Ectodermal cell (in vitro differentiated cells): ENCODE data around the gene ZCCHC24.

Experiments
- H3K27ac ChIP-seq: 2 replicates; pipeline ENCODE4 v1.7.0; 2013; ENCODE audit warnings: mild to moderate bottlenecking, low read depth, low read length; ENCODE audit not compliant: insufficient read depth, poor library complexity, severe bottlenecking
- H3K27me3 ChIP-seq: 2 replicates; pipeline ENCODE4 v1.7.0; 2013; ENCODE audit warnings: mild to moderate bottlenecking, low read length; ENCODE audit not compliant: insufficient read depth, control insufficient read depth, poor library complexity, severe bottlenecking
- H3K36me3 ChIP-seq: one replicate; pipeline ENCODE4 v1.7.0; 2013; ENCODE audit warnings: low read length; ENCODE audit not compliant: control insufficient read depth, insufficient read depth
- H3K4me1 ChIP-seq: one replicate; pipeline ENCODE4 v1.7.0; 2013; ENCODE audit warnings: low read length; ENCODE audit not compliant: control insufficient read depth, insufficient read depth
- H3K4me3 ChIP-seq: 2 replicates; pipeline ENCODE4 v1.7.0; 2013; ENCODE audit warnings: low read depth, low read length, control low read depth; ENCODE audit not compliant: insufficient read depth
- H3K9me3 ChIP-seq: 2 replicates; pipeline ENCODE4 v1.7.0; 2013; ENCODE audit warnings: mild to moderate bottlenecking, low read length, moderate library complexity; ENCODE audit not compliant: control insufficient read depth
- WGBS, 2 experiments: methylation state at CpG; one replicate each; pipeline ENCODE4 v1.1.7; 2013; ENCODE audit warnings: missing lambda C conversion rate in 2 of 2; 5-methylcytosine and 5-hydroxymethylcytosine counted together

ZCCHC24 gene

GRCh38 chr10:79438699-79439085 is 6.7 kb downstream of the ZCCHC24 start:
- H3K4me1 ChIP-seq = peaks cover 19% of the 10 kb centered on the region
- no peaks in the 10 kb centered on the region for H3K9me3 ChIP-seq
- no peak overlapping the region for H3K27ac ChIP-seq
- 89 to 90% methylated on average over 3 of the region's 3 CpGs for WGBS, 2 experiments
- peaks cover 3% of the 10 kb centered on the region for H3K27me3 ChIP-seq
- no peak overlapping the region for H3K4me3 ChIP-seq
- H3K36me3 ChIP-seq = no peaks in the 10 kb centered on the region

DNA sequence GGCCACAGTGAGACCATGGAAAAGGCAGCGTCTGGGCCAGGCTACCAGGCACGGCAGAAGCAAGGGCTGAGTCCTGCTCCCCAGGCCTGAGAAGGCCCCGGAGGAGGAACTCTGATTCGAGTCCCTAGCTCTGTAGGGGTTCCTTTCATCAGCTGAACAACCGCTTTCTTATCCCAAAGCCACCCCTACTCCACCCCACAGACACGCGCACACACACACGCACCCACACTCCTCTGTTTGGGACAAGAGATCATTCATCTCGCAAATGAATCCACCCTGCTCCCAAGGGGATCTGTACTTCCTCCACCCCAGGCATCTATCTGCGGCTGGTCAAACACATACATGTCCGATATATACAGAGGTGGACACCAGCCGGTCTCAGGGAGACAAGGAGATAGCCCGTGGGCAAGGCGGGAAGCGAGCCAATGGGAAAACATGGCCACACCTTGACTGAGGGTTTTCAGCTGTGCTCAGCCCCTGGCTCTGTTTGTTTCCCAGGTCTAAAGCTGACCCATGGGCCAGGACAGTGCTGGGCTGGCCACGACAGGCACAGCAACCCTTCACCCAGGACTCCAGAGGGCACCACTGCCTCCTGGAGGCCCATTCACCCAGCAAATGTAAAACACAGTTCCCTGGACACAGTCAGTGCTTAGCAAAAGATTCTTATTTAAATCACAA is 7.3 kb downstream of the ZCCHC24 start:
- no peak overlapping the region for H3K27ac ChIP-seq
- H3K27me3 ChIP-seq = peaks cover 2% of the 10 kb centered on the region
- 83 to 84% methylated on average over 16 of the region's 16 CpGs for WGBS, 2 experiments
- H3K9me3 ChIP-seq = no peaks in the 10 kb centered on the region
- no peak overlapping the region for H3K4me3 ChIP-seq
- H3K4me1 ChIP-seq = peaks cover 15% of the 10 kb centered on the region
- no peaks in the 10 kb centered on the region for H3K36me3 ChIP-seq

- Histone ChIP-seq H3K27ac (no peak overlapping the region), H3K36me3 (no peaks in the 10 kb centered on the region), H3K27me3 (no peaks in the 10 kb centered on the region), H3K9me3 (no peaks in the 10 kb centered on the region), H3K4me3 (no peak overlapping the region), H3K4me1 (peaks cover 15% of the 10 kb centered on the region)
- WGBS, 2 experiments = 87 to 89% methylated on average over 12 of the region's 12 CpGs
Measured at GRCh38 chr10:79437111-79437814, 8.2 kb downstream of the ZCCHC24 start.

GRCh38 chr10:79436850-79437103 is 8.6 kb downstream of the ZCCHC24 start:
- WGBS, 2 experiments = 95 to 96% methylated on average over 2 of the region's 2 CpGs

DNA sequence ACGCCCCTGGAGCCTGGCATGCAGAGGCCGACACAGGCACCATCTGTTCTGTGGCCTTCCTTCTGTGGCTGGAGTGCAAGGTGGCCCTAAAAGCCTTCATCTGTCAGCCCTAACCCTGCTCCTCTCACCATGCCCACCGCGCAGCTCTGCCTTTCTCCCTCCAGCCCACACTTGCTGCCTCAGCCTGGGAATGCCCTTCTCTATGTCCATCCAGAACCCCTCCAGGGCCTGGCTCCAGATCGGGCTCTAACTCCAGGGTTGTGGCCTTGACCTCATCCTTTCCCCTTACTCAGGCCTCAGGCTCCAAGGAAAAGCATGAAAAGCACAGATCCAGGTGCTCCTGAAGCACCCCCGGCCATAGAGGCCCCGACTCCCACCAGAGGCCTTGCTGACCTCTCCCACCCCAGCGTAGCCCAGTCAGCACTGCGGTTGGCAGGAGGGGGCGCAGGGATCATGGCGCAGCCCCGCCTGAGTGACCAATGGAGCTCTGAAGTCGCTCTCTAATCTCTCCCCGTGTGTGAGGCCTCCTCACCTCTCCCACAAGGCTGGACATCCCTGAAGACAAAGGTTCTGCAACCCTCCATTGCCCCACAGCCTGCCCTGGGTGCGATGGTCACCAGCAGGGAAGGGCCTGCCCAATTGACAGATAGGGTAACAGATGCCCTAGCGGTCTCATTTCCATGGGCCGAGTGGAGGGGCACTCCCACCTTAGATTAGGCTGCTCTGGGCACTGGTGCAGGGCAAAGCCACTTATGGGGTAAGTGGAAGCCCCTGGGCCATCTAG is 9.2 kb downstream of the ZCCHC24 start:
- Histone ChIP-seq H3K4me3 (no peak overlapping the region), H3K27ac (no peak overlapping the region), H3K4me1 (peaks cover 20% of the 10 kb centered on the region), H3K36me3 (no peaks in the 10 kb centered on the region), H3K9me3 (no peaks in the 10 kb centered on the region), H3K27me3 (no peaks in the 10 kb centered on the region)
- WGBS, 2 experiments = 94% methylated on average over 17 of the region's 17 CpGs

More at GRCh38 chr10:79436850-79437103, 8.6 kb downstream of the ZCCHC24 start:
- peaks cover 18% of the 10 kb centered on the region for H3K4me1 ChIP-seq
- H3K27ac ChIP-seq = no peak overlapping the region
- H3K36me3 ChIP-seq = no peaks in the 10 kb centered on the region
- no peaks in the 10 kb centered on the region for H3K9me3 ChIP-seq
- H3K4me3 ChIP-seq = no peak overlapping the region
- H3K27me3 ChIP-seq = no peaks in the 10 kb centered on the region

- 70 to 71% methylated on average over 15 of the region's 15 CpGs for WGBS, 2 experiments
- H3K4me3 ChIP-seq = no peak overlapping the region
- no peak overlapping the region for H3K27ac ChIP-seq
Measured at GRCh38 chr10:79435271-79436065, 10.0 kb downstream of the ZCCHC24 start.

DNA sequence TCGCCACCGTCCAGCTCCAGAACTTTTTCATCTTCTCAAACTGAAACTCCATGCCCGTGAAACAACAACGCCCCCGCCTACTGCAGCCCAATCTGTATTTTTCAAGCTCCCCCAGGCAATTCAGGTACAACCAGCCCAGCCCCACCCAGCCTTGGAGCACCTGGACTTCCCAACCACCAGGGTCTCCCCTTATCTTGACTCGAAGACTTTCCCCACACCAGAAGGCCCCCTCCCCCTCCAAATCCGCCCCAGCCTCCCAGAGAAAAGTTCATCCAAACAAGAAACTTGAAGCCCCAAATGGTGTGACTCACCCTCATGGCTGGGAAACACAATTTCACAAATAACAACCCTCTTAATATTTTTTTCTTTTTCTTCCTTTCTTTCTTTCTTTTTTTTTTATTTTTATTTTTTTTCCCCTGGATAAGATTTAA is 10.6 kb downstream of the ZCCHC24 start:
- no peak overlapping the region for H3K4me3 ChIP-seq
- H3K27ac ChIP-seq = no peak overlapping the region
- H3K4me1 ChIP-seq = peaks cover 20% of the 10 kb centered on the region
- H3K27me3 ChIP-seq = no peaks in the 10 kb centered on the region
- no peaks in the 10 kb centered on the region for H3K9me3 ChIP-seq
- 90 to 92% methylated on average over 7 of the region's 7 CpGs for WGBS, 2 experiments
- H3K36me3 ChIP-seq = no peaks in the 10 kb centered on the region

More at GRCh38 chr10:79435271-79436065, 10.0 kb downstream of the ZCCHC24 start:
- no peaks in the 10 kb centered on the region for H3K27me3 ChIP-seq
- peaks cover 20% of the 10 kb centered on the region for H3K4me1 ChIP-seq
- no peaks in the 10 kb centered on the region for H3K9me3 ChIP-seq
- H3K36me3 ChIP-seq = no peaks in the 10 kb centered on the region

- Histone ChIP-seq H3K9me3 (no peaks in the 10 kb centered on the region), H3K4me3 (no peak overlapping the region), H3K27me3 (no peaks in the 10 kb centered on the region), H3K27ac (no peak overlapping the region), H3K36me3 (no peaks in the 10 kb centered on the region), H3K4me1 (peaks cover 20% of the 10 kb centered on the region)
- WGBS, 2 experiments = 94 to 95% methylated on average over 5 of the region's 5 CpGs
Measured at GRCh38 chr10:79434223-79434687, 11.2 kb downstream of the ZCCHC24 start.

DNA sequence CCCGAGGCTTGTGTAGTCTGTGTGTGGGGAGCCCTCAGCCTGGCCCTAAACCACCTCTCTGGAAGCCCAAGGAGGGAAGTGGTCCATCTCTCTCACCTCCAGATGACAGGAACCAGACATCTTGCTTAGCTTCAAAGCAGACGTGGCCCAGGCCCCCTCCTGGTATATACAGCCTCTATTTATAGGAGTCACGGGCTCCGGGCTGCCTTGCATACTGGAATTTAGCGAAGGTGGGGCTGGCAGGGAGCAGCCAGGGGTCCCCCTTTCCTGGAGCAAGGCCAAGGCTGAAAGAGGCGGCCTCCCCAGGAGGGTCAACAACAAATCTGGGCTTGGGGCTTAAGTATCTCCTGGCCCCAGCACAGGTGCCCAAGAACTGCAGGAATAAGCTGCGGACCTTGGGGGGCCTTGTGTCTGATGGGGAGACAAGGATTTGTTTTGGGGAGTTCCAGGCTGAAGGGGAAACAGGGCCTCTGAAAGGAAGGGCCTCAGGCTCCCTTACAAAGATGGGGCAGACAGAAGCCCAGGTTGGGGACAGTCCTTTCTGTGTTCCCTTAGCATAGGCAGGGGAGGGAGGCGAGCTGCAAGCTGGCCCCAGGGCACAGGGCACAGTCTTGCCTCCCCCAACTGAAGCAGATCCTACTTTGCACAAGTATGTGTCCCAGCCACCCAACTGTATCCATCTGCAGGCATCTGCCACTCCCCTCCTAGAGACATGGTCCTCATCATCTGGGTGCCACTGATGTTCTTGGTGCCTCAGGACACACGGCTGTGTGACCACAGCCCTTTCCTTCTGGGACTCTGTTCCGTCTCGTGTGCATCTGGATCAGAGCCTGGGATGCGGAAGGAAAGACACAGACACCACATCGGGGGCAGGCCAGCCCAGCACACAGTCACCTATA is 11.9 kb downstream of the ZCCHC24 start:
- peaks cover 20% of the 10 kb centered on the region for H3K4me1 ChIP-seq
- H3K9me3 ChIP-seq = no peaks in the 10 kb centered on the region
- H3K27me3 ChIP-seq = no peaks in the 10 kb centered on the region
- H3K27ac ChIP-seq = no peak overlapping the region
- H3K36me3 ChIP-seq = no peaks in the 10 kb centered on the region
- H3K4me3 ChIP-seq = no peak overlapping the region
- WGBS, 2 experiments = 94 to 95% methylated on average over 13 of the region's 13 CpGs
